RWPE2 (cell line): ENCODE results near the gene CCL8.

Experiments
- ATAC-seq: fragments of 200-7000 bp; cut with Tn5 transposase; 3 replicates; pipeline ENCODE4 v1.9.1; 2021; ENCODE audit warnings: low read depth
- DNase-seq: peaks from one replicate; pipeline ENCODE4 v3.0.0-alpha.2; 2020; ENCODE audit warnings: low spot score
- H3K27ac ChIP-seq: fragments of 450-650 bp; 2 replicates; pipeline ENCODE4 v1.5.1; 2017; ENCODE audit warnings: mild to moderate bottlenecking; ENCODE audit not compliant: poor library complexity, severe bottlenecking
- H3K27me3 ChIP-seq: fragments of 250-450 bp; sonication (Bioruptor Pico); 2 replicates; pipeline ENCODE4 v1.5.1; 2021; ENCODE audit warnings: mild to moderate bottlenecking, moderate library complexity; ENCODE audit not compliant: insufficient read depth, poor library complexity, severe bottlenecking
- H3K36me3 ChIP-seq: fragments of 250-450 bp; sonication (Bioruptor Pico); 2 replicates; pipeline ENCODE4 v1.5.1; 2020; ENCODE audit warnings: low read depth, mild to moderate bottlenecking, moderate library complexity
- H3K4me1 ChIP-seq: fragments of 250-450 bp; sonication (Bioruptor Pico); 2 replicates; pipeline ENCODE4 v1.5.1; 2021; ENCODE audit warnings: mild to moderate bottlenecking, moderate library complexity; ENCODE audit not compliant: insufficient read depth, poor library complexity, severe bottlenecking
- H3K4me3 ChIP-seq: fragments of 250-450 bp; sonication (Bioruptor Pico); 2 replicates; pipeline ENCODE4 v1.5.1; 2021; ENCODE audit warnings: mild to moderate bottlenecking, moderate library complexity; ENCODE audit not compliant: severe bottlenecking
- H3K9me3 ChIP-seq: fragments of 250-450 bp; sonication (Bioruptor Pico); 2 replicates; pipeline ENCODE4 v1.5.1; 2021; ENCODE audit warnings: mild to moderate bottlenecking, moderate library complexity; ENCODE audit not compliant: severe bottlenecking
- TF ChIP-seq, protein P1 (sequence below): fragments of 450-650 bp; IDR thresholded peaks from one replicate; pipeline ENCODE4 v1.5.1; 2017; ENCODE audit warnings: mild to moderate bottlenecking, moderate library complexity; ENCODE audit not compliant: poor library complexity, severe bottlenecking

The CCL8 gene

DNA sequence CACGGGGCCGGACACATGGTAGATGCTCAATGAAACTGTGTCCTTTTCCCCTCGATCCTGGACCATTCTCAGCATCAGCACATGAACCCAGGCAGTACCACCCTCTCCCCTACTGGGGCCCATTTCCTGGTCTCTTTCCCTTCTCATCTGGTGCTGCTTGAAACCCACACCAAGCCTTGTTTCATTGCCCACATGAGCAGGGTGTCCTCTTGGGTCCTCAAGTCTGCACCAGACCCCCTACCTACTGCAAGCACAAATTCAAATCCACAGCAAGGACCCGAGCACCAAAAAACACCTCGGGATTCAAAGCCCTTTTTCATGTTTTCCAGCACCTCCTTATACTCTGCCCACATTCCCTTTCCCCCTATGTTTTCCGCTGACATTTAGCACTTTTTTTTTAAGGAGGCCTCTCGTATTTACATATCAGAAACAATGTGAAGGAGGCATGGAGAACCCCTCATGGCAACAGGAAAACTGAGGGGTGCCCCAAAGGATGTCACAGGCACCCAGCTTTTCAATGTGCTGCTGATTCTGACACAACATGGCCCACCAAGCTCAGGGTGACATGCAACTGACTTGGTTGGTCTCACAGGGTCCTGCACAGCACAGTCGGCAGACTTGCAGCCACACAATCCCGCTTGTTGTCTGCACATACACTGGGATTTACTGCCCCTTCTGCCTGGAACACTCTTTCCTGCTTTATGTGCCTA is 48.4 kb downstream of the CCL8 start:
- no peak for DNase-seq
- no peaks in the 10 kb centered on the region for H3K4me1 ChIP-seq
- ATAC-seq, result no peak

DNA sequence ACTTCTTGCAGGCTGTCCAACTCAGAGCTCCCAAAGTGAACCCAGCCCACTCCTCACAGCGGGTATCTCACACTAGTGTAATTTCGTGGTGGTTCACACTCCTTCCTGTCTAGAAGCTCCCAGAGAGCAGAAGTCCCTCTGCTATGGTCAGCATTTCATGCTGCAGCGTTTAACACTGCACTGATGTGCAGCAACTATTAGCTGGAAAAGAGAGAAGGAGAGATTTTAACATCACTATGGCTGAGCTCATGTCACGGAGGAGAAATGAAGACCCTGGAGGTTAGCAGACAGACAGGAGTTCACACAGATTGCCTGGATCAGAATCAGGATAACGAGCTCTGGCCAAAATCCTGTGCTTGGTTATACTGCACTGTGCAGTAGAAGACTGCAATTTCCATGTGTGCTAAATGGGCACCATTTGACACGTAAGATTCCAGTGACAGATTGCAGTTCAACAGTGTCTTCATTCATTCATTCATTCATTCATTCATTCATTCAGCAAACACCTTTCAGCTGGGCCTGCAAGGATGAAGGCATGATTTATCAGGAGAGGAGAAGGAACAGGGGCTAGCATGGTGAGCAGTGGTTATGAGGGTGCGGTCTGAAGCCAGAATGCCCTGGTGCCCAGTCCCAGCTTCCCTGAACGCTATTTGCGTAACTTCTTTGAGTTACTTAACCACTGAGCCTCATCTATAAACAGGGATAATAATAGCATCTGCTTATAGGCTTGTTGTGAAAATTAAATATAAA is 49.1 kb downstream of the CCL8 start:
- no peaks in the 10 kb centered on the region for H3K36me3 ChIP-seq
- DNase-seq (no peak), ATAC-seq (no peak)
- TF ChIP-seq, protein P1, sequence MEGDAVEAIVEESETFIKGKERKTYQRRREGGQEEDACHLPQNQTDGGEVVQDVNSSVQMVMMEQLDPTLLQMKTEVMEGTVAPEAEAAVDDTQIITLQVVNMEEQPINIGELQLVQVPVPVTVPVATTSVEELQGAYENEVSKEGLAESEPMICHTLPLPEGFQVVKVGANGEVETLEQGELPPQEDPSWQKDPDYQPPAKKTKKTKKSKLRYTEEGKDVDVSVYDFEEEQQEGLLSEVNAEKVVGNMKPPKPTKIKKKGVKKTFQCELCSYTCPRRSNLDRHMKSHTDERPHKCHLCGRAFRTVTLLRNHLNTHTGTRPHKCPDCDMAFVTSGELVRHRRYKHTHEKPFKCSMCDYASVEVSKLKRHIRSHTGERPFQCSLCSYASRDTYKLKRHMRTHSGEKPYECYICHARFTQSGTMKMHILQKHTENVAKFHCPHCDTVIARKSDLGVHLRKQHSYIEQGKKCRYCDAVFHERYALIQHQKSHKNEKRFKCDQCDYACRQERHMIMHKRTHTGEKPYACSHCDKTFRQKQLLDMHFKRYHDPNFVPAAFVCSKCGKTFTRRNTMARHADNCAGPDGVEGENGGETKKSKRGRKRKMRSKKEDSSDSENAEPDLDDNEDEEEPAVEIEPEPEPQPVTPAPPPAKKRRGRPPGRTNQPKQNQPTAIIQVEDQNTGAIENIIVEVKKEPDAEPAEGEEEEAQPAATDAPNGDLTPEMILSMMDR, result no peak
- no peaks in the 10 kb centered on the region for H3K9me3 ChIP-seq
- H3K27me3 ChIP-seq, result no peaks in the 10 kb centered on the region
- no peaks in the 10 kb centered on the region for H3K4me1 ChIP-seq
- no peak overlapping the region for H3K27ac ChIP-seq
- H3K4me3 ChIP-seq, result no peak overlapping the region

More for the DNA sequence above, 48.4 kb downstream of the CCL8 start:
- no peak overlapping the region for H3K4me3 ChIP-seq
- no peaks in the 10 kb centered on the region for H3K36me3 ChIP-seq
- no peaks in the 10 kb centered on the region for H3K27me3 ChIP-seq
- H3K9me3 ChIP-seq, result no peaks in the 10 kb centered on the region
- TF ChIP-seq, protein P1, result no peak
- no peak overlapping the region for H3K27ac ChIP-seq

DNA sequence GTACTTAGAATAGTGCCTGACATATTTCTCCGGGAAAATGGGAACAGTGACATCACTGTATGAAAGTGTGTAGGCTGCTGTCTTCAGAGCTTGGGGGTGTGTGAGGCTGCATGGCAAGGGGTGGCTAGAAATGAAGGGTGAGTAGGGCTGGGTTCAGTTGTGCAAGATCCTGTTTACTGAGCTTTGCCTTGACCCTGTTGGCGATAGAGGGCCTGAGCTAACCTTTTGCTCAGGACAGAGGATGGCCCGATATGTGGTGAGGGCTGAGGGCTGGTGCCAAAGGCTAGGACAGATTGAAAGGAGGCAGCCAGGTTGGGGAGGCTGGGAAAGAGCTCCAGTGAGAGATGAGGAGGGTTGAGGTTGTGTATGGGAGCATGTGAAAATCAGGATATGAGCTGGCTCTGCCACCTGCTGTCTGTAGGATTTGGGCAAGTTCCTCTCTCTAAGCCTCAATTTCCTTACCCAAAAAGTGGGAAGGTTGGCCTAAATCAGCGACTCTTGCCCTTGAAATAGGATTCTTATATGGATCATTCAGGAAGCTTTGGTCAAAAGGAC is 49.8 kb downstream of the CCL8 start:
- ATAC-seq (no peak), DNase-seq (no peak)
- TF ChIP-seq, protein P1, result no peak
- no peaks in the 10 kb centered on the region for H3K36me3 ChIP-seq
- H3K9me3 ChIP-seq, result no peaks in the 10 kb centered on the region
- H3K4me1 ChIP-seq, result no peaks in the 10 kb centered on the region
- no peaks in the 10 kb centered on the region for H3K27me3 ChIP-seq
- H3K27ac ChIP-seq, result no peak overlapping the region
- no peak overlapping the region for H3K4me3 ChIP-seq

DNA sequence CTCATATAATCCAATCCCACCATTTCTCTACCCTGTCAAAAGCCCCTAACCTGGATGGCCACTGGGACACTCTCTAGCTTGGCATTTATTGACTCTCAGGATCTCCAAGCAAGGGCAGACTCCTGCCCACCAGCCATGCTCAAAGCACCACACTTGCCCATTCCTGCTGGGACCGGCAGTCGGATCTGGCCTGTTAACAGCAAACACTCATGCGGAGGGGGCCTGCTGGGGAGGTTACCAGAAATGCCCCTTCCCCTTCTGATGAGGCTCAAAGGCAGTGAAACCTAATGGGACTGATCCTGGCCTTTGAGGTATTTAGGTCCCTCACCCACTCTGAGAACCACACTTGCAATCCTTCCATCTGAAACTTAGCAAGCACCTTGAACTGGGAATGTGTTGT is 50.3 kb downstream of the CCL8 start:
- no peaks in the 10 kb centered on the region for H3K4me1 ChIP-seq
- TF ChIP-seq, protein P1, result no peak

More for the DNA sequence above, 50.3 kb downstream of the CCL8 start:
- Histone ChIP-seq H3K27ac (no peak overlapping the region), H3K9me3 (no peaks in the 10 kb centered on the region), H3K4me3 (no peak overlapping the region), H3K27me3 (no peaks in the 10 kb centered on the region), H3K36me3 (no peaks in the 10 kb centered on the region)
- ATAC-seq (no peak), DNase-seq (no peak)
